Fibroblast of the conjunctiva (primary cell): ENCODE data around the gene DCST2.

Experiments
- DNase-seq: peaks from one replicate; pipeline ENCODE4 v3.0.0-alpha.2; 2010; ENCODE audit warnings: low read depth

Gene DCST2

GRCh38 chr1:155026154-155026553 is 7.4 kb downstream of the DCST2 start:
- no peak for DNase-seq

- no peak for DNase-seq
These were observed 9.3 kb downstream of the DCST2 start for GRCh38 chr1:155024315-155024714.

- DNase-seq: no peak
These were observed 10.0 kb downstream of the DCST2 start for GRCh38 chr1:155023627-155024026.

- no peak for DNase-seq
These were observed 10.7 kb downstream of the DCST2 start for GRCh38 chr1:155022927-155023236.

GRCh38 chr1:155022136-155022926 is 11.2 kb downstream of the DCST2 start:
- DNase-seq: no peak

- DNase-seq: no peak
These were observed 14.0 kb downstream of the DCST2 start for GRCh38 chr1:155019377-155020245.

- no peak for DNase-seq
These were observed 14.8 kb downstream of the DCST2 start for GRCh38 chr1:155018617-155019348.

GRCh38 chr1:155017946-155018316 is 15.7 kb downstream of the DCST2 start:
- DNase-seq: no peak

- peak; percentile 91 for DNase-seq
These were observed 16.3 kb downstream of the DCST2 start for GRCh38 chr1:155017041-155017945.

- no peak for DNase-seq
These were observed 17.2 kb downstream of the DCST2 start for GRCh38 chr1:155016231-155016831.

- no peak for DNase-seq
These were observed 17.9 kb downstream of the DCST2 start for GRCh38 chr1:155015527-155016230.

- no peak for DNase-seq
These were observed 18.7 kb downstream of the DCST2 start for GRCh38 chr1:155014709-155015508.

- no peak for DNase-seq
These were observed 19.9 kb downstream of the DCST2 start for GRCh38 chr1:155013632-155014031.

GRCh38 chr1:155012776-155013602 is 20.6 kb downstream of the DCST2 start:
- DNase-seq: no peak

- peak; percentile 77 for DNase-seq
These were observed 21.5 kb downstream of the DCST2 start for GRCh38 chr1:155012026-155012546.

GRCh38 chr1:155011437-155012025 is 22.1 kb downstream of the DCST2 start:
- no peak for DNase-seq

GRCh38 chr1:155011004-155011416 is 22.6 kb downstream of the DCST2 start:
- no peak for DNase-seq
